SK-N-MC (cell line): ENCODE measurements around the gene BMP10.

Source experiments
- EZH2 ChIP-seq: fragments of 200-600 bp; sonication (generic); IDR thresholded peaks from one replicate; pipeline ENCODE4 v1.6.1; 2017; ENCODE audit warnings: antibody characterized with exemption
- POLR2AphosphoS5 ChIP-seq: IDR thresholded peaks from 2 replicates; pipeline ENCODE4 v1.6.1; 2012; ENCODE audit warnings: mild to moderate bottlenecking, low read depth, low read length, borderline replicate concordance

GRCh38 chr2:68906716-68907115 is 35.5 kb upstream of the BMP10 start:
- TF ChIP-seq EZH2 (no peak), POLR2AphosphoS5 (no peak)
